CD14-positive monocyte (primary cell): ENCODE results near the gene DAPK1. TPM values are rescaled to one million over a fixed set of nuclear protein-coding genes. Genes with fewer than 3 reads are reported as not detected.
A peak's percentile ranks its signal among the peaks of the same experiment; 100 is the strongest.

Source experiments
- DNase-seq, 3 donors: peaks; one replicate each; pipeline ENCODE4 v3.0.0-alpha.2; 2011 to 2022
- H2AFZ ChIP-seq: 2 replicates; pipeline ENCODE4 v1.6.0; 2012; ENCODE audit warnings: mild to moderate bottlenecking, low read depth, low read length, inconsistent platforms; ENCODE audit not compliant: insufficient read depth, poor library complexity, severe bottlenecking
- H3K27ac ChIP-seq, 2 donors: 1 replicate in 1 of 2; 2 replicates in 1 of 2; pipeline ENCODE4 v1.5.1; 2012 to 2013; ENCODE audit warnings: low read length in 2 of 2, control low read depth in 1 of 2, inconsistent platforms in 1 of 2, low read depth in 1 of 2, mild to moderate bottlenecking in 1 of 2
- H3K27me3 ChIP-seq, 2 donors: one replicate each; pipeline versions ENCODE4 v1.6.0 to v1.6.1; 2011 to 2013; ENCODE audit warnings: low read length in 2 of 2; ENCODE audit not compliant: control insufficient read depth in 2 of 2, insufficient read depth in 2 of 2
- H3K36me3 ChIP-seq, 2 donors: replicated peaks in 1 of 2; 1 replicate in 1 of 2; 2 replicates in 1 of 2; pipeline versions ENCODE4 v1.5.1 to v1.6.1; 2012 to 2013; ENCODE audit warnings: low read length in 2 of 2, control low read depth in 1 of 2, inconsistent platforms in 1 of 2, mild to moderate bottlenecking in 1 of 2; ENCODE audit not compliant: insufficient read depth in 2 of 2, control insufficient read depth in 1 of 2
- H3K4me1 ChIP-seq, 2 donors: 1 replicate in 1 of 2; 2 replicates in 1 of 2; pipeline versions ENCODE4 v1.5.1 to v1.6.1; 2012 to 2013; ENCODE audit warnings: low read length in 2 of 2, control low read depth in 1 of 2, inconsistent platforms in 1 of 2, mild to moderate bottlenecking in 1 of 2, moderate library complexity in 1 of 2; ENCODE audit not compliant: insufficient read depth in 2 of 2, control insufficient read depth in 1 of 2
- H3K4me2 ChIP-seq: replicated peaks from 2 replicates; pipeline ENCODE3; 2012; ENCODE audit warnings: low read length, moderate library complexity, mild to moderate bottlenecking; ENCODE audit not compliant: poor library complexity, severe bottlenecking; ENCODE audit errors: extremely low read depth
- H3K4me3 ChIP-seq, 3 experiments: fragments of 200-600 bp in 1 of 3; sonication (generic) in 1 of 3; replicated peaks in 1 of 3; 1 replicate in 2 of 3; 2 replicates in 1 of 3; pipeline ENCODE4 v1.5.1; 2011 to 2013; ENCODE audit warnings: low read length in 3 of 3, mild to moderate bottlenecking in 3 of 3, control low read depth in 2 of 3, low read depth in 2 of 3, inconsistent platforms in 1 of 3, moderate library complexity in 1 of 3
- H3K79me2 ChIP-seq: 2 replicates; pipeline ENCODE4 v1.6.0; 2012; ENCODE audit warnings: mild to moderate bottlenecking, control low read depth, inconsistent platforms, low read length, moderate library complexity; ENCODE audit not compliant: insufficient read depth
- H3K9ac ChIP-seq: 2 replicates; pipeline ENCODE4 v1.6.0; 2017; ENCODE audit warnings: low read length, mild to moderate bottlenecking; ENCODE audit not compliant: insufficient read depth, poor library complexity, severe bottlenecking
- H3K9me3 ChIP-seq, 2 donors: replicated peaks in 1 of 2; 1 replicate in 1 of 2; 2 replicates in 1 of 2; pipeline versions ENCODE4 v1.5.1 to v1.6.1; 2012 to 2013; ENCODE audit warnings: low read length in 2 of 2, control low read depth in 1 of 2; ENCODE audit not compliant: control insufficient read depth in 1 of 2, insufficient read depth in 1 of 2
- H4K20me1 ChIP-seq: 2 replicates; pipeline ENCODE4 v1.6.0; 2012; ENCODE audit warnings: mild to moderate bottlenecking, low read length, control low read depth, moderate library complexity; ENCODE audit not compliant: insufficient read depth
- H3K27ac Mint-ChIP-seq, 7 donors: one replicate each; pipeline ENCODE4 v1.8.0; 2020; ENCODE audit warnings: mild to moderate bottlenecking in 7 of 7, mixed read lengths in 7 of 7, moderate library complexity in 6 of 7, inconsistent platforms in 2 of 7
- H3K27me3 Mint-ChIP-seq, 3 donors: one replicate each; pipeline ENCODE4 v1.8.0; 2021 to 2022; ENCODE audit warnings: low read depth in 3 of 3, mild to moderate bottlenecking in 3 of 3, mixed read lengths in 3 of 3, moderate library complexity in 3 of 3, inconsistent platforms in 1 of 3
- H3K36me3 Mint-ChIP-seq, 2 donors: one replicate each; pipeline ENCODE4 v1.8.0; 2020; ENCODE audit warnings: mixed read lengths in 2 of 2, inconsistent platforms in 1 of 2, mild to moderate bottlenecking in 1 of 2
- H3K4me1 Mint-ChIP-seq: one replicate; pipeline ENCODE4 v1.8.0; 2020; ENCODE audit warnings: mild to moderate bottlenecking, mixed read lengths
- H3K4me3 Mint-ChIP-seq, 2 donors: one replicate each; pipeline ENCODE4 v1.8.0; 2020; ENCODE audit warnings: mild to moderate bottlenecking in 2 of 2, mixed read lengths in 2 of 2, moderate library complexity in 1 of 2
- H3K9me3 Mint-ChIP-seq, 7 donors: one replicate each; pipeline ENCODE4 v1.8.0; 2020 to 2022; ENCODE audit warnings: mixed read lengths in 7 of 7, mild to moderate bottlenecking in 6 of 7, moderate library complexity in 6 of 7, inconsistent platforms in 2 of 7
- CTCF ChIP-seq: fragments of 200-600 bp; IDR thresholded peaks from one replicate; pipeline ENCODE4 v1.8.0; 2022; ENCODE audit warnings: antibody characterized with exemption, mild to moderate bottlenecking
- WGBS: methylation state at CpG from one replicate; pipeline ENCODE4 v1.1.5; 2013; ENCODE audit warnings: missing lambda C conversion rate; ENCODE audit not compliant: insufficient coverage; 5-methylcytosine and 5-hydroxymethylcytosine counted together
- intact Hi-C, 2 donors: fragments of 100-400 bp; cut with micrococcal nuclease; formaldehyde crosslinking; loops; one replicate each; pipeline versions ENCODE4 v1.15.0 to v1.15.1; 2023
- polyA plus RNA-seq, 3 donors: library from polyadenylated mRNA; depleted of rRNA in 1 of 3; unstranded in 2 of 3; stranded (reverse) in 1 of 3; fragments of 300-500 nt in 2 of 3; fragments of >200 nt in 1 of 3; fragmentation: Illumina TruSeq in 2 of 3; gene quantifications; 1 replicate in 2 of 3; 2 replicates in 1 of 3; pipeline ENCODE4 v1.2.3, GENCODE V29; 2012 to 2021

Gene DAPK1
- polyA plus RNA-seq, 3 donors = 24.1 to 102 (median 44.4) TPM

GRCh38 chr9:87717456-87717855 lies 219.8 kb downstream of the DAPK1 start:
- H3K79me2 ChIP-seq = no peaks in the 10 kb centered on the region
- Mint-ChIP-seq H3K36me3 (peaks cover 0 to 10% of the 10 kb centered on the region in 2 donors), H3K27me3 (peaks cover 13 to 16% (median 14%) of the 10 kb centered on the region in 3 donors), H3K4me3 (peak overlapping the region in 1 of 2 donors; percentile 39), H3K9me3 (peaks cover 0 to 2% (median 0%) of the 10 kb centered on the region in 7 donors), H3K27ac (peak overlapping the region in 1 of 7 donors; percentile 30), H3K4me1 (peaks cover 53% of the 10 kb centered on the region)
- H4K20me1 ChIP-seq = no peaks in the 10 kb centered on the region
- H3K4me2 ChIP-seq = no peak overlapping the region
- no peak for TF ChIP-seq CTCF
- intact Hi-C loops = loop anchor here (10.0 kb wide), 2 partner anchors 103 to 223 kb away; partner anchors contain the start of gene DAPK1 (in 1 of the 2)
- no peaks in the 10 kb centered on the region for H3K36me3 ChIP-seq
- no peak overlapping the region for H2AFZ ChIP-seq
- peaks cover 0 to 3% of the 10 kb centered on the region in 2 donors for H3K27me3 ChIP-seq
- no peaks in the 10 kb centered on the region for H3K9me3 ChIP-seq
- H3K9ac ChIP-seq = no peak overlapping the region
- WGBS = 100% methylated on average over 1 of the region's 1 CpG
- DNase-seq = no peak
- H3K4me1 ChIP-seq = peaks cover 30 to 44% of the 10 kb centered on the region in 2 donors
- no peak overlapping the region for H3K27ac ChIP-seq
- no peak overlapping the region for H3K4me3 ChIP-seq

- no peaks in the 10 kb centered on the region for H3K9me3 ChIP-seq
- no peaks in the 10 kb centered on the region for H3K79me2 ChIP-seq
- H3K4me2 ChIP-seq = no peak overlapping the region
- H3K27ac Mint-ChIP-seq = no peak overlapping the region
- H3K4me1 Mint-ChIP-seq = peaks cover 53% of the 10 kb centered on the region
- WGBS = 100% methylated on average over 1 of the region's 3 CpGs
- H3K27me3 ChIP-seq = peaks cover 0 to 3% of the 10 kb centered on the region in 2 donors
- H3K36me3 ChIP-seq = no peaks in the 10 kb centered on the region
- no peak overlapping the region for H3K4me3 Mint-ChIP-seq
- peaks cover 13 to 18% (median 16%) of the 10 kb centered on the region in 3 donors for H3K27me3 Mint-ChIP-seq
- H3K27ac ChIP-seq = no peak overlapping the region
- no peak overlapping the region for H2AFZ ChIP-seq
- intact Hi-C loops = loop anchor here (10.0 kb wide), 2 partner anchors 103 to 223 kb away; partner anchors contain the start of gene DAPK1 (in 1 of the 2)
- H3K9me3 Mint-ChIP-seq = peaks cover 0 to 2% (median 0%) of the 10 kb centered on the region in 7 donors
- no peaks in the 10 kb centered on the region for H4K20me1 ChIP-seq
- no peak overlapping the region for H3K4me3 ChIP-seq
- no peak for DNase-seq
- peaks cover 33 to 44% of the 10 kb centered on the region in 2 donors for H3K4me1 ChIP-seq
- no peak overlapping the region for H3K9ac ChIP-seq
- no peak for TF ChIP-seq CTCF
- H3K36me3 Mint-ChIP-seq = peaks cover 3 to 12% of the 10 kb centered on the region in 2 donors
Observed at GRCh38 chr9:87718231-87718630, 220.6 kb downstream of the DAPK1 start.
